Activated T-helper 9 cell treated with anti-CD3 and anti-CD28 coated beads, Interleukin-2, amount 50 U/mL, for 16 hours (primary cell): ENCODE measurements around the gene AK8.
"Not testable (repeated sequence)": the region's sequence is repeated elsewhere in the genome, so short reads cannot be mapped to it uniquely, and the experiment has no call there.

Source experiments
- DNase-seq: peaks from one replicate; pipeline ENCODE4 v3.0.0-alpha.2; 2020; ENCODE audit warnings: low read depth

The AK8 gene

GRCh38 chr9:132742821-132743311 is 135.2 kb downstream of the AK8 start:
- no peak for DNase-seq

- no peak for DNase-seq
These were observed 137.4 kb downstream of the AK8 start for GRCh38 chr9:132740526-132741309.

GRCh38 chr9:132739710-132740310 is 138.3 kb downstream of the AK8 start:
- no peak for DNase-seq

- no peak for DNase-seq
These were observed 144.7 kb downstream of the AK8 start for GRCh38 chr9:132733260-132733815.

GRCh38 chr9:132732326-132733259 is 145.5 kb downstream of the AK8 start:
- no peak for DNase-seq

GRCh38 chr9:132731230-132731629 is 146.9 kb downstream of the AK8 start:
- no peak for DNase-seq

- no peak for DNase-seq
These were observed 147.7 kb downstream of the AK8 start for GRCh38 chr9:132730054-132731033.

GRCh38 chr9:132729235-132729890 is 148.7 kb downstream of the AK8 start:
- no peak for DNase-seq

GRCh38 chr9:132728497-132728896 is 149.6 kb downstream of the AK8 start:
- DNase-seq: no peak

- no peak for DNase-seq
These were observed 150.0 kb downstream of the AK8 start for GRCh38 chr9:132728071-132728470.

GRCh38 chr9:132726576-132727130 is 151.4 kb downstream of the AK8 start:
- no peak for DNase-seq

- no peak for DNase-seq
These were observed 152.8 kb downstream of the AK8 start for GRCh38 chr9:132725306-132725705.

GRCh38 chr9:132723809-132724208 is 154.3 kb downstream of the AK8 start:
- no peak for DNase-seq

- no peak for DNase-seq
These were observed 155.5 kb downstream of the AK8 start for GRCh38 chr9:132722564-132723065.

GRCh38 chr9:132721661-132722060 is 156.4 kb downstream of the AK8 start:
- DNase-seq: no peak

GRCh38 chr9:132718381-132718928 is 159.6 kb downstream of the AK8 start:
- not testable (repeated sequence) for DNase-seq

- no peak for DNase-seq
These were observed 160.6 kb downstream of the AK8 start for GRCh38 chr9:132717326-132717945.

- no peak for DNase-seq
These were observed 162.1 kb downstream of the AK8 start for GRCh38 chr9:132716007-132716406.

GRCh38 chr9:132712753-132713152 is 165.3 kb downstream of the AK8 start:
- DNase-seq: no peak
